ENCODE data around the gene CCNG2.

CCNG2 gene

DNA sequence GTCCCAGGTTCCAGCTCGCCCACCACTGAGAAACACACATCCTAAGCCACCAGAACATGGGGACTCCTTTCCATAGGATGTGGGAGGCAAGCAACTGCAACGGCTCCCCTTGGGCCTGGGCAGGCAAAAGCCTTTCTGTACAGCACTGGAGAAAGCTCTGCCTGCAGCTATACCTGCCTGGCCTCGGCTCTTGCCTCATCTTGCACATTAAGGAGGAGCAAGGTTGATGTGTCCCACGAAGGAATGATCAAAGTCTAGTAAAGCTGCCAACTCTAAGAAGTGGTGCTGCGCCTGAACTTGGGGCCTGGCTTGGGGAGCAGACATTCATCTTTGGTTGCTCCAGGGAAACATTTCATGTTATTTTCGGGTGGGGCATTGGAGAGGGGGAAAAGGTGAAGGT lies 19.6 kb downstream of the CCNG2 start:
- FAIRE-seq, result no peak

DNA sequence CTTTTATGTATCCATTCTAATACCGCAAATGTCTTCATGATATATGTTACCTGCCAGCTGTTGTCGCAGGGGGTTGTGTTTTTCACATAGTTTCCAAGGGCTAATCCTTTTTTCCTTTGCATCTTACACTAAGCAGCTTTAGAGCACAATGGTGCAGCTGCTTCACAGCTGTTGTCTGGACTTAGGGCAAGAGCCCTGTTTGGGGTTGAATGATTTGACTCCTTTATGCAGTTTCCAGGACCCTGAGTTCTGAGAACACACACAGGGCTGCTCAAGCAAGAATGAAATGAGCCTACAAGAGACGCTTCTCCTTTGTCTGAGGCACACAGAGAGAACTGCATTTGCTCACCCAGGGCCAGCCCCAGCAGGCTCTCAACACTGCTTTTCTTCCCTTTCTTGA lies 20.2 kb downstream of the CCNG2 start:
- TF ChIP-seq POLR2A (IDR thresholded peaks at IDR 0.05; ENCODE audit: low read depth, low read length), result no peak
- FAIRE-seq (no peak), DNase-seq (ENCODE audit: insufficient read length, low spot score) (no peak)

More for the DNA sequence above, 19.6 kb downstream of the CCNG2 start:
- TF ChIP-seq POLR2A (IDR thresholded peaks at IDR 0.05; ENCODE audit: low read depth, low read length), result no peak
- DNase-seq (ENCODE audit: insufficient read length, low spot score), result no peak

GRCh38 chr4:77178560-77178959 lies 21.6 kb downstream of the CCNG2 start:
- FAIRE-seq, result no peak
- no peak for TF ChIP-seq POLR2A (IDR thresholded peaks at IDR 0.05; ENCODE audit: low read depth, low read length)
- DNase-seq (ENCODE audit: insufficient read length, low spot score), result no peak

DNA sequence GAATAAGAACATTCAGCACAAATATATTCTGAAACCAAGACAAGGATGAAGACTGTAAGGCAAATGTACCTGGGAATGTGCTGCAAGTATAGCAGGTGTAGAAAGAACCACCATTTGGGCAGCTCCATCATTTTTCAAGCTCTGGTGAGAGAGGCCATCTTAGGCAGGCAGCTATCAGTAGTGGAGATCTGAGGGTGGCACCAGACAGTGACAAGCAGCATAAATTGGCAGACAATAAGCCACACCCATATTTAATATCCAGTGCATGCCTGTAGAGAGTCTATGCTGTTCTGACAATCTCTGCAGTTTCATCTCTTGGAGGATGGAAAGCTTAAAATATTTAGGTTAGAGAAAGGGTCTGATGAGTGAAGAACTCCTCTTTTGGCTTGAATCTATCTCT lies 22.5 kb downstream of the CCNG2 start:
- DNase-seq (ENCODE audit: insufficient read length, low spot score) (no peak), FAIRE-seq (no peak)
- TF ChIP-seq POLR2A (IDR thresholded peaks at IDR 0.05; ENCODE audit: low read depth, low read length), result no peak

DNA sequence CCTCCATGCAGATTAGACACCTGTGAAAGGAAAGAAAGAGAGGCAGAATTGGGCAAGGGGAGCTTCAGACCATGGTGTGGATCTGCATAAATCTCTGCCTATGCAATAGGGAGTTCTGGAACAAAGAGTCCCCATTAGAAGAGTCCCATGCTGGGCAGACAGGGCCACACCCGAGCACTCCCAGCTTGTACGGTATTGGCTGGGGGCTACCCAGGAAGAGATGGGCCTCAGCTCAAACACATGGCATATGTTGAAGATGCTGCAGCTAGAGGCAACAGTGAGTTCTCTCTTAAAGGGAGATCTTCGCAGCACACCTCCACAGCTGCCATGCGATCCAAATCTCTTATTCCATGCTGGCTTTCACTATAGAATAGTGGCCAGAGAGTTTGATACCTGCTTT lies 24.7 kb downstream of the CCNG2 start:
- no peak for TF ChIP-seq POLR2A (IDR thresholded peaks at IDR 0.05; ENCODE audit: low read depth, low read length)
- DNase-seq (ENCODE audit: insufficient read length, low spot score) (no peak), FAIRE-seq (no peak)

DNA sequence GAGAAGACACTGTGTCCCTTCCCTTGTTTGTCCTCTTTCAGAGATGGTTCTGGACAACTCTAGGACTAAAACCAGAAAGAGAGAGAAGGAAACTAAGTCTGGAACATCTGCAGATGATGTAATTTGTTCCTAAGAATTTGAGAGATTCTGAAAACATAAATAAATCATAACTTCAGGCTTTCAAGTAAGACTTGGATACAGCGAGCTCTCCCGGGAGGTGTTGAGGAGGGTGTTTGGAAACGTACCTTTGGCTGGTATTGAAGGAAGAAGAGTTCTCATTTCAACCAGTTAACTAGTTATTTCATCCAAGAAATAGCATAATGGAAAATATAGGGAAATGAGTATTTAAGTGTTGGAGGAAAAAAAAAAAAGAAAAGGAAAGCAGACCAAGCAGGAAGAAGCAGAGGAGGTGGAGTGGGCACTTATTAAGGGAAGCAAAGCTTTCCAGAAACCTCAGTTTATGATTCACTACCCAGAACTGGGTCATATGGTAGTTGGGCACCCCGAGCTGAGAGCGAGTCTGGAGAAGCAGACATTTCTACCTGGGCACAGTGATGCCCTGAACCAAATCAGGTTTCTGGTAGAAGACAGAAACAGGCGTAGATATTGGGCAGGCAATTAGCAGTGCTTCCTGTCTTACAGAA lies 26.9 kb downstream of the CCNG2 start:
- no peak for TF ChIP-seq POLR2A (IDR thresholded peaks at IDR 0.05; ENCODE audit: low read depth, low read length)
- no peak for FAIRE-seq
- DNase-seq (ENCODE audit: insufficient read length, low spot score), result no peak

GRCh38 chr4:77184974-77185373 lies 28.0 kb downstream of the CCNG2 start:
- DNase-seq (ENCODE audit: insufficient read length, low spot score) (no peak), FAIRE-seq (no peak)
- no peak for TF ChIP-seq POLR2A (IDR thresholded peaks at IDR 0.05; ENCODE audit: low read depth, low read length)

DNA sequence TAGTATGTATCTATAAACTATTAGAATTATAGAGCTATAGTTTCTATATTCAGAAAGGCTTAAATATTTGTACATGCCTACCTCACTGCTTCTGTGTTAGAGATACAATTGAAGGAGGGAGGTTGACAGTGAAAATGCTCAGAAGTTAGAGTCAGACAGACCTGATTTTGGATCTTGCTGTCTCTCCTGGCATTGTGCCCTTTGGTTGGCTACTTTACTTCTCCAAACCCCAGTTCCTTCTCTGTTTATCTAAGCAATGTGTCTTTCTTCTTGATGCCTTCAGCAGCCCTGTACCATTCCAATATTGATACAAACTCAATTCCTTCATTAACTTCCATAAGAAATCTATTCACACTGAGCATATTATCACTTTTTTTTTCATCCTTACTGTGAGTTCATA lies 28.7 kb downstream of the CCNG2 start:
- no peak for TF ChIP-seq POLR2A (IDR thresholded peaks at IDR 0.05; ENCODE audit: low read depth, low read length)
- FAIRE-seq (no peak), DNase-seq (ENCODE audit: insufficient read length, low spot score) (no peak)

- DNase-seq (ENCODE audit: insufficient read length, low spot score), result no peak
- no peak for FAIRE-seq
- TF ChIP-seq POLR2A (IDR thresholded peaks at IDR 0.05; ENCODE audit: low read depth, low read length), result no peak
These were observed 30.3 kb downstream of the CCNG2 start for GRCh38 chr4:77187322-77187721.

- no peak for TF ChIP-seq POLR2A (IDR thresholded peaks at IDR 0.05; ENCODE audit: low read depth, low read length)
- DNase-seq (ENCODE audit: insufficient read length, low spot score) (no peak), FAIRE-seq (no peak)
These were observed 31.7 kb downstream of the CCNG2 start for GRCh38 chr4:77188498-77189220.

DNA sequence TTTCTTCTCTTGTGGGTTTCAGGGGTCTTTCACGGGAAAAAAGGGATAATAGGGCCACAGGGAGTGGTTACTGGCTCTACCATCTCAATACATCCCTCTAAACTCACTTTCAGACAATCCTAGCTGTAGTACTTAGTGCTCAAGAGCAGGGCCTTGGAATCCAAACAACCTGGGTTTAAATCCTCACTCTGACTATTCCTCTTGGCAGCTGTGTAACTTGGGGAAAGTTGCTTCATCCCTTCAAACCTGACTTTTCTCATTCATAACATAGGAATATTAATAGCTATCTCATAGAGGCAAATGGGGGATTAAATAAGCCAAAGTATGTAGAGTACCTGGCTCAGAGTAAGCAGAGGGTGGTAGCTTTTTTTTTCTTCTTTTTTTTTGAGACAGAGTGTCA lies 32.4 kb downstream of the CCNG2 start:
- FAIRE-seq (no peak), DNase-seq (ENCODE audit: insufficient read length, low spot score) (no peak)
- no peak for TF ChIP-seq POLR2A (IDR thresholded peaks at IDR 0.05; ENCODE audit: low read depth, low read length)

DNA sequence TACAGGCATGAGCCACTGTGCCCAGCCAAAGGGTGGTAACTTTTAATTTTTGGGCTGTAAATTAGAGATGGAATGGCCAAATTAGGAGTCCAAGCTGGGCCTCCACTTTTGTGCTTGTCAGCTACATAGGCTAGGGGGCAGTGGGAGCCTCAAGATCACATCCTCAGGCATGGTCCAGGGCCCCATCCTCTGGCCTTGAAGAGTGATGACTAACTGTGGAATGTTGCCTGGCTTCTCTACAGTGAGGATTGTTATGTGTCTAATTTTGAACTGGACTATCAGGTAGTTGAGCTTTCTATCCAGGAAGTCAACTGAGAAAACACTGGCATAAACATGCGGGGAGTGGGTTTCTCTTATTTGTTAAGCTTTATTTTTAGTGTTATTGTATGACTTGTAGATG lies 33.0 kb downstream of the CCNG2 start:
- FAIRE-seq (no peak), DNase-seq (ENCODE audit: insufficient read length, low spot score) (no peak)
- no peak for TF ChIP-seq POLR2A (IDR thresholded peaks at IDR 0.05; ENCODE audit: low read depth, low read length)

- DNase-seq (ENCODE audit: insufficient read length, low spot score), result no peak
- no peak for FAIRE-seq
- TF ChIP-seq POLR2A (IDR thresholded peaks at IDR 0.05; ENCODE audit: low read depth, low read length), result no peak
These were observed 36.0 kb downstream of the CCNG2 start for GRCh38 chr4:77193046-77193445.

DNA sequence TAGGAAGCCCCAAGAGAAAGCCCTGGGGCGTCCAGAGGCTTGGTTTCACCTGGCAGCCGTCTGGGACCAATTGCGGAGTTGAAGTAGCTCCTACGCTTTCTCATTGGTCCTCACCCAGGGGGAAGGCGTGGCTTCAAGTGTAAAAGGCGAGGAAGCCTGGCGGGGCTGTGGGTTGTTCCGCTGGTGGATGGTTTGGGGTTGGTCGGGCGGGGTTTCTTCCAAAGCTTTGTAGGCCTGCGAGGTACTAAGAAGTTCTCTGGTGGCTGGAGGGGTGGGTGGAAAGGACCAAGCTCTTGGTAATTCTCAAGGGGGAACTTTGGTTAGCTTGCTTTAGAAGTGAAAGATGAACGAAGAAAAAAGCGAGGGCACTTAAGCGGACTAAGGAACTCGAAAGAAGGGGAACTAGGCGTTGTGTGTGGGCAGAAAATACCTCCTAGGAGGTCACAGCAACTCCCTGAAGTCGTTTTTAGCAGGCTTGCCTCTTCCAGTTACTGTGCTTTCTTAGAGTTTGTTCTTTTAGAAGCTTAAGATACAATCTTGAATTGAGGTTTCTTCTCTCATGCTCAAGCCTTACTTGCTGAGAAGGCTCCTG lies 36.6 kb downstream of the CCNG2 start:
- no peak for DNase-seq (ENCODE audit: insufficient read length, low spot score)
- no peak for FAIRE-seq
- no peak for TF ChIP-seq POLR2A (IDR thresholded peaks at IDR 0.05; ENCODE audit: low read depth, low read length)

DNA sequence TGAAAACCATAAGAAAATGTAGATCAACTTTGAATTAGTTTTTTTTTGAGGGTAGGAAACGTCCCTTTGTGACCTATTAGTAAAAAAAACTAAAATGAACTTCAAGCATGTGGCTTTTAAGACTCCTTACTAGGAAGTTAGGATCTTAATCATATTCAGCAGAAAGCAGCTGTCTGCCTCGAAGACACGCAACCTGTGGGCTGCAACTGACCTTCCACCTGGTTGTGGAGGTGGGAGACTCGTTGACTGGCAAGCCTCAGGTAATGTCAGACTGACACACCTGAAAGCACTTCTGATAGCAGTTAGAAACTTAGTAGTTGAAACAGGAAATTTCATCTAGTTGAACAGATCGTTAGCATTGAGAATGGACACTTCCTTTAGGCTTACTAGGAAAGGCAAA lies 37.4 kb downstream of the CCNG2 start:
- TF ChIP-seq POLR2A (IDR thresholded peaks at IDR 0.05; ENCODE audit: low read depth, low read length), result no peak
- DNase-seq (ENCODE audit: insufficient read length, low spot score), result no peak
- FAIRE-seq, result no peak
